Measurements from ENCODE around the gene ALS2CL.

ALS2CL gene

GRCh38 chr3:46715507-46716175 is 22.2 kb upstream of the ALS2CL start:
- Histone ChIP-seq H2AFZ (ENCODE audit: low read depth, low read length) (no peak overlapping the region), H3K36me3 (ENCODE audit: insufficient read depth, low read length) (no peaks in the 10 kb centered on the region), H3K9me3 (ENCODE audit: insufficient read depth, low read length, severe bottlenecking) (no peaks in the 10 kb centered on the region), H4K20me1 (ENCODE audit: insufficient read depth, low read length) (no peaks in the 10 kb centered on the region), H3K9ac (ENCODE audit: low read depth, low read length) (no peak overlapping the region), H3K27ac (ENCODE audit: low read length) (no peak overlapping the region), H3K79me2 (ENCODE audit: insufficient read depth, low read length) (no peaks in the 10 kb centered on the region), H3K4me2 (ENCODE audit: insufficient read depth, low read length) (no peak overlapping the region), H3K27me3 (ENCODE audit: insufficient read depth, low read length, poor library complexity) (no peaks in the 10 kb centered on the region), H3K4me3 (ENCODE audit: low read depth in 1 of 2, low read length in 2 of 2) (no peak overlapping the region), H3K4me1 (ENCODE audit: insufficient read depth, low read length) (no peaks in the 10 kb centered on the region)
- ATAC-seq (ENCODE audit: insufficient read depth, low read depth), result no peak
- TF ChIP-seq CTCF (IDR thresholded peaks at IDR 0.05; ENCODE audit: borderline replicate concordance, extremely low read depth, low read length, poor library complexity, severe bottlenecking), result no peak
- no peak for TF ChIP-seq EZH2 (IDR thresholded peaks at IDR 0.05; ENCODE audit: borderline replicate concordance, low read depth, low read length, severe bottlenecking)
- peak; percentile 2 for DNase-seq

- Histone ChIP-seq H3K9ac (ENCODE audit: low read depth, low read length) (no peak overlapping the region), H3K27me3 (ENCODE audit: insufficient read depth, low read length, poor library complexity) (no peaks in the 10 kb centered on the region), H3K4me1 (ENCODE audit: insufficient read depth, low read length) (no peaks in the 10 kb centered on the region), H4K20me1 (ENCODE audit: insufficient read depth, low read length) (no peaks in the 10 kb centered on the region), H3K4me3 (ENCODE audit: low read depth in 1 of 2, low read length in 2 of 2) (no peak overlapping the region), H3K36me3 (ENCODE audit: insufficient read depth, low read length) (no peaks in the 10 kb centered on the region), H3K79me2 (ENCODE audit: insufficient read depth, low read length) (no peaks in the 10 kb centered on the region), H2AFZ (ENCODE audit: low read depth, low read length) (no peak overlapping the region), H3K27ac (ENCODE audit: low read length) (no peak overlapping the region), H3K9me3 (ENCODE audit: insufficient read depth, low read length, severe bottlenecking) (no peaks in the 10 kb centered on the region), H3K4me2 (ENCODE audit: insufficient read depth, low read length) (no peak overlapping the region)
- no peak for ATAC-seq (ENCODE audit: insufficient read depth, low read depth)
- DNase-seq, result no peak
- TF ChIP-seq EZH2 (IDR thresholded peaks at IDR 0.05; ENCODE audit: borderline replicate concordance, low read depth, low read length, severe bottlenecking), result no peak
Observed at GRCh38 chr3:46714728-46715506, 21.4 kb upstream of the ALS2CL start.

GRCh38 chr3:46713898-46714552 is 20.5 kb upstream of the ALS2CL start:
- Histone ChIP-seq H3K9ac (ENCODE audit: low read depth, low read length) (no peak overlapping the region), H3K27ac (ENCODE audit: low read length) (no peak overlapping the region), H4K20me1 (ENCODE audit: insufficient read depth, low read length) (no peaks in the 10 kb centered on the region), H3K36me3 (ENCODE audit: insufficient read depth, low read length) (no peaks in the 10 kb centered on the region), H2AFZ (ENCODE audit: low read depth, low read length) (no peak overlapping the region), H3K9me3 (ENCODE audit: insufficient read depth, low read length, severe bottlenecking) (no peaks in the 10 kb centered on the region), H3K4me2 (ENCODE audit: insufficient read depth, low read length) (no peak overlapping the region), H3K27me3 (ENCODE audit: insufficient read depth, low read length, poor library complexity) (no peaks in the 10 kb centered on the region), H3K4me3 (ENCODE audit: low read depth in 1 of 2, low read length in 2 of 2) (no peak overlapping the region), H3K4me1 (ENCODE audit: insufficient read depth, low read length) (no peaks in the 10 kb centered on the region), H3K79me2 (ENCODE audit: insufficient read depth, low read length) (no peaks in the 10 kb centered on the region)
- TF ChIP-seq EZH2 (IDR thresholded peaks at IDR 0.05; ENCODE audit: borderline replicate concordance, low read depth, low read length, severe bottlenecking) (no peak), CTCF (IDR thresholded peaks at IDR 0.05; ENCODE audit: borderline replicate concordance, extremely low read depth, low read length, poor library complexity, severe bottlenecking) (no peak)
- ATAC-seq (ENCODE audit: insufficient read depth, low read depth) (no peak), DNase-seq (no peak)
